ENCODE measurements around the gene SLC25A3.
"Not testable (repeated sequence)": the region's sequence is repeated elsewhere in the genome, so short reads cannot be mapped to it uniquely, and the experiment has no call there.

Gene SLC25A3

DNA sequence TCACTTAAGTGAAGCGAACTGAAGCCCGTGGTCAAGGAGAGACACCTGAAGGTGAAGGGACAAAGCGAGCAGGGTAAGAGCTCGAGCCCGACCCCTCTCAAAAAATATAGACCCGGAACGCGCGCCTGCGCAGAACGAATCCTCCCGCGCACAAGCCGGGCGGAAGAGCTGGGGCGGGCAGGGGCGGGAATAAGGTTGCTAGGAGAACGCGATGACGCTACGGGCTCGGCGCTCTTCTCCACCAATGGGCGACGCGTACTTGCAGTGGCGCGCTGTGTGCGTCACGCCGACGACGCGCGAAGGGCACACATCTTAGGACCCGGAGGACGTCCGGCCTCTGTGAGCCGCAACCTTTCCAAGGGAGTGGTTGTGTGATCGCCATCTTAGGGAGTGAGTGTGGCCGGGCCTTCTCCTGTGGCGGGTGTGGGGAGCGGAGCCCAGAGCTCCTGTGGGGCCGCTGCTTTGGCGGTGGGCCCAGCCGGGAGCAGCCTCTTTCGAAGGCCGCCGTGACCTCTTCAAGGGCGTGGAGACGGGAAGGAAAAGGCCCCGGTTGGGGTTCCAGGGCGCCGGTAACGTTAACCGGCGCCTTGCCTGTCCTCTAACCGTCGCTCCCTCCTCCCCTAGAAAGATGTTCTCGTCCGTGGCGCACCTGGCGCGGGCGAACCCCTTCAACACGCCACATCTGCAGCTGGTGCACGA is at the start of gene SLC25A3:
Gene SLC25A3 (plus strand): TSS at position 336 of the 699 bp plus-strand sequence. CDS start 293 bp downstream, at position 629.
- Histone ChIP-seq H3K27ac (ENCODE audit: low read depth, low read length) (peak within 1 kb of the TSS; percentile 79), H3K4me1 (ENCODE audit: control insufficient read depth, insufficient read depth, low read length, unreplicated experiment) (peaks cover 5% of the 10 kb centered on the region), H3K27me3 (ENCODE audit: insufficient read depth, low read length) (no peaks in the 10 kb centered on the region), H2AFZ (ENCODE audit: low read length, unreplicated experiment) (peak within 1 kb of the TSS; percentile 98), H3K4me3 (ENCODE audit: low read depth, low read length) (peak within 1 kb of the TSS; percentile 81), H3K79me2 (ENCODE audit: control insufficient read depth, insufficient read depth, low read length, unreplicated experiment) (peaks cover 46% of the 10 kb centered on the region), H3K36me3 (ENCODE audit: insufficient read depth, low read length) (peaks cover 23% of the 10 kb centered on the region)

DNA sequence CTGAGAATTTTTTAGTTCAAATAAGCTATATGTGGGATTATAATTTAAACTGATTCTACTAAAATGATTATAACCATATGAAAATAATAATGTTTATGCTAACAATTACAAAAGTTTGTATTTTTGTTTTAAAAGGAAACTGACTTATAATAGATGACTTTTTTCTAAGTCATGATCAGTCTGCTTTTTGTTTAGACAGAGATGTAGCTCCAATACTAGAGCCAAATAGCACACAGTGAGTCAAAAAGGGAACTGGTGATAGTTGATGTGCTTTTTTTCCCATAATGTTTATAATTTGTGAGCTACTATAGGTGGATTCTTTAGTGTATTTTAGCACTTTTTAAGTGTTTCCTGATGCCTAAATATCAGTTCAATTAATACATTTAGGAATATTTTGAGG is 49.8 kb upstream of the SLC25A3 start:
- Histone ChIP-seq H3K4me1 (ENCODE audit: control insufficient read depth, insufficient read depth, low read length, unreplicated experiment) (no peaks in the 10 kb centered on the region), H2AFZ (ENCODE audit: low read length, unreplicated experiment) (no peak overlapping the region), H3K27me3 (ENCODE audit: insufficient read depth, low read length) (no peaks in the 10 kb centered on the region), H3K36me3 (ENCODE audit: insufficient read depth, low read length) (peaks cover 21% of the 10 kb centered on the region; the same call in 1 of the 2 replicates), H3K27ac (ENCODE audit: low read depth, low read length) (no peak overlapping the region), H3K79me2 (ENCODE audit: control insufficient read depth, insufficient read depth, low read length, unreplicated experiment) (no peaks in the 10 kb centered on the region), H3K4me3 (ENCODE audit: low read depth, low read length) (no peak overlapping the region)

DNA sequence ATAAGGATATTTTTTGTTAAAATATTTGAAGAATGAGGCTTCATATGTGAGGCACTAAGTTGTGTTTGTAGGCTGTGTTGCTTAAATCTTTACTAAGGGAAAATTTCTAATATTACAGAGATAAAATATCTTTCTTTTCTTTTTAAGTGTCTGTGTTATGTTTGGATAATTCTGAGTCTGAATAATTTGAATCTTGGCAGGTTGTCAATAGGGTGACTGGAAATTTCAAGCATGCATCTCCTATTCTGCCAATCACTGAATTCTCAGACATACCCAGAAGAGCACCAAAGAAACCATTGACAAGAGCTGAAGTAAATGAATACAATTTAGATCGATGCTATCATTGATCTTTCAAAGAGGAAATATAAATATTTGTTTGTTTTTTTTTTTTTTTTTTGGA is 48.7 kb upstream of the SLC25A3 start:
- H3K4me3 ChIP-seq (ENCODE audit: low read depth, low read length) = no peak overlapping the region
- H2AFZ ChIP-seq (ENCODE audit: low read length, unreplicated experiment) = no peak overlapping the region
- peaks cover 21% of the 10 kb centered on the region; the same call in 1 of the 2 replicates for H3K36me3 ChIP-seq (ENCODE audit: insufficient read depth, low read length)
- no peaks in the 10 kb centered on the region for H3K4me1 ChIP-seq (ENCODE audit: control insufficient read depth, insufficient read depth, low read length, unreplicated experiment)
- no peaks in the 10 kb centered on the region for H3K27me3 ChIP-seq (ENCODE audit: insufficient read depth, low read length)
- H3K79me2 ChIP-seq (ENCODE audit: control insufficient read depth, insufficient read depth, low read length, unreplicated experiment) = no peaks in the 10 kb centered on the region
- no peak overlapping the region for H3K27ac ChIP-seq (ENCODE audit: low read depth, low read length)

DNA sequence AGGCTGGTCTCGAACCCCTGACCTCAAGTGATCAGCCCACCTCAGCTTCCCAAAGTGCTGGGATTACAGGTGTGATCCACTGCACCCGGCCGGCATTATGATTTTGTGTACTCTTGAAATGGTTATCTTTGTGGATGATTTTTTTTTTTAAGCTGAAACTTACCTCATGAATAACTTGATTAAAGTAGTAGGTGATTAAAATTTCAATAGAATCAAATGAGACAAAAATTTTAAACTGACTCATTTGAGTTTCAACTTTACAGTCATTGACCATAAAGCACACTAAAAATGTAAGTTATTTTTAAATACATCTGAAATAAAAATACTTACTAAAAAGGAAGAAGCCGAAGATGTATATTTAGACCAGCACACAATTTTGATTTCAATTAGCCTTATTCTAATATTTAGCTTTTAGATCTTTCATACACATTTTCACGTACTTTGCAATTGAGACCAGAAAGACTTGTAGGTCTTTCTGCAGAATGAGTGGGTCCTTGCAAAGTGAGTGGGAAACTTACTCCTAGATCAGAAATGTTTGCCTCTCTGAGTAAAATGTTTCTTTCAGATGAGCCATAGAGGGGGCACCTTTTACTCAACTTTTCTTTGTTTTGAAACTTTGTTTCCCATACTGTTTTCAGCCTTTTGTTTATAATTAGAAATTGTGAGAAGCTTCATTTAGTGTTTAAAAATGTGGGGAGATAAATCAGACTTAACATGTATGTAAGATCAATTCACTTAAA is 43.9 kb upstream of the SLC25A3 start:
- H3K27ac ChIP-seq (ENCODE audit: low read depth, low read length) = no peak overlapping the region
- peaks cover 25% of the 10 kb centered on the region for H3K36me3 ChIP-seq (ENCODE audit: insufficient read depth, low read length)
- no peak overlapping the region for H2AFZ ChIP-seq (ENCODE audit: low read length, unreplicated experiment)
- H3K27me3 ChIP-seq (ENCODE audit: insufficient read depth, low read length) = no peaks in the 10 kb centered on the region
- no peaks in the 10 kb centered on the region for H3K79me2 ChIP-seq (ENCODE audit: control insufficient read depth, insufficient read depth, low read length, unreplicated experiment)
- H3K4me1 ChIP-seq (ENCODE audit: control insufficient read depth, insufficient read depth, low read length, unreplicated experiment) = no peaks in the 10 kb centered on the region
- H3K4me3 ChIP-seq (ENCODE audit: low read depth, low read length) = no peak overlapping the region

DNA sequence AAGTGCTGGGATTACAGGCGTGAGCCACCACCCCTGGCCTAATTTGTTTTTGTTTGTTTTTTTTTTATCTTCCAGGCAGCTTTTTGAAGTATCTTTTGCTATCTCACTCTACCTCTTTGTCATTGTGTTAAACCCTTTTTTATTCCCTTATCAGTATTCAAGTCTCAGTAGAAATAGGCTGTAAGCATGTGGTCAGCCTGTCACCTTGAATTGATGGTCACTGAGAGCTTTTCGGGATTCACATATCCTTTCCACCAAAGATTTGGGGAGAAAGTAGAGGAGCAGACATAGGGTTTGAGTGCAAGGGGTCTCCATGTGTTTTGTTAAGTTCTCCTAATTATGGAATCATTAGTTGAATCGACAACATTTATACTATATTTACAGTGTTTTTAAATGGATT is 41.7 kb upstream of the SLC25A3 start:
- no peak overlapping the region for H3K4me3 ChIP-seq (ENCODE audit: low read depth, low read length)
- no peak overlapping the region for H3K27ac ChIP-seq (ENCODE audit: low read depth, low read length)
- no peak overlapping the region for H2AFZ ChIP-seq (ENCODE audit: low read length, unreplicated experiment)
- H3K79me2 ChIP-seq (ENCODE audit: control insufficient read depth, insufficient read depth, low read length, unreplicated experiment) = no peaks in the 10 kb centered on the region
- H3K36me3 ChIP-seq (ENCODE audit: insufficient read depth, low read length) = peaks cover 18% of the 10 kb centered on the region
- no peaks in the 10 kb centered on the region for H3K4me1 ChIP-seq (ENCODE audit: control insufficient read depth, insufficient read depth, low read length, unreplicated experiment)
- no peaks in the 10 kb centered on the region for H3K27me3 ChIP-seq (ENCODE audit: insufficient read depth, low read length)

DNA sequence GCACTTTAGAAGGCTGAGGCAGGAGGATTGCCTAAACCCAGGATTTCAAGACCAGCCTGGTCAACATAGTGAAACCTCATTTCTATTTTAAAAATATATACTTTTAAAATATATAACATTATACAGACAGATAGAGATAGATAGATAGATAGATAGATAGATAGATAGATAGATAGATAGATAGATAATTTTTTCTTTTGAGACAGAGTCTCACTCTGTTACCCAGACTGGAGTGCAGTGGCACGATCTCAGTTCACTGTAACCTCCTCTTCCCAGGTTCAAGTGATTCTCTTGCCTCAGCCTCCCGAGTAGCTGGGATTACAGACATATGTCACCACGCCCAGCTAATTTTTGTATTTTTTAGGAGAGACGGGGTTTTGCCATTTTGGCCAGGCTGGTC is 35.4 kb upstream of the SLC25A3 start:
- H3K36me3 ChIP-seq (ENCODE audit: insufficient read depth, low read length) = not testable (repeated sequence)

DNA sequence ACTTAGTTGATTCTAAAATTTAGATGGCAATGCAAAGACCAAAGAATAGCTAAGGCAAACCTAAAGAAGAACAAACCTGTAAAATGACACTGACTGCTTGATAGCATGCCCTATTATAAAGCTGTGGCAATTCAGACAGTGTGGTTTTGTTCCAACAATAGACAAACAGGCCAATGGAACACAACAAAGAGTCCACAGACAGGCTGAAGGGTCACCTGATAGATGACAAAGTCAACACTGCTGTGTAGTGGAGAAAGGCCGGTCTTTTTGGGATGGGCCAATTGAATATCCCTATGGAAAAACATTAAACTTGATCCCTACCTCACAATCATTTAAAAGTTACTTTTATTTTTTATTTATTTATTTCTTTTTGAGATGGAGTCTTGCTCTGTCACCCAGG is 33.8 kb upstream of the SLC25A3 start:
- no peak overlapping the region for H3K4me3 ChIP-seq (ENCODE audit: low read depth, low read length)
- H2AFZ ChIP-seq (ENCODE audit: low read length, unreplicated experiment) = no peak overlapping the region
- H3K4me1 ChIP-seq (ENCODE audit: control insufficient read depth, insufficient read depth, low read length, unreplicated experiment) = no peaks in the 10 kb centered on the region
- no peaks in the 10 kb centered on the region for H3K36me3 ChIP-seq (ENCODE audit: insufficient read depth, low read length)
- no peaks in the 10 kb centered on the region for H3K79me2 ChIP-seq (ENCODE audit: control insufficient read depth, insufficient read depth, low read length, unreplicated experiment)
- no peak overlapping the region for H3K27ac ChIP-seq (ENCODE audit: low read depth, low read length)
- H3K27me3 ChIP-seq (ENCODE audit: insufficient read depth, low read length) = no peaks in the 10 kb centered on the region

More for the DNA sequence above, 35.4 kb upstream of the SLC25A3 start:
- H3K4me3 ChIP-seq (ENCODE audit: low read depth, low read length); H3K4me1 ChIP-seq (ENCODE audit: control insufficient read depth, insufficient read depth, low read length, unreplicated experiment); H3K27me3 ChIP-seq (ENCODE audit: insufficient read depth, low read length); H2AFZ ChIP-seq (ENCODE audit: low read length, unreplicated experiment); H3K79me2 ChIP-seq (ENCODE audit: control insufficient read depth, insufficient read depth, low read length, unreplicated experiment); H3K27ac ChIP-seq (ENCODE audit: low read depth, low read length): not testable (repeated sequence)

DNA sequence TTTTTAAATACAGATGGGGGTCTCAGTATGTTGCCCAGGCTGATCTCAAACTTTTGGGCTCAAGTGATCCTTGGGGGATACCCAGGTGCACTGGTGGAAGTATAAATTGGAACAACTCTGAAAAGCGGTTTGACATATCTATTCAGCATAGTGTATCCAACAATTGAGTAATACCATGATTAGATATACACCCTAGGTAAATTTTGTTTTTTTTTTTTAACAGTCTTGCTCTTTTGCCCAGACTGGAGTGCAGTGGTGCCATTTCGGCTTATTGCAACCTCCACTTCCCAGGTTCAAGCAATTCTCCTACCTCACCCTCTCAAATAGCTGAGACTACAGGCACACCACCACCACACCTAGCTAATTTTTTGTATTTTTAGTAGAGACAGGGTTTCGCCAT is 31.6 kb upstream of the SLC25A3 start:
- Histone ChIP-seq H3K79me2 (ENCODE audit: control insufficient read depth, insufficient read depth, low read length, unreplicated experiment) (no peaks in the 10 kb centered on the region), H3K27me3 (ENCODE audit: insufficient read depth, low read length) (no peaks in the 10 kb centered on the region), H3K27ac (ENCODE audit: low read depth, low read length) (no peak overlapping the region), H2AFZ (ENCODE audit: low read length, unreplicated experiment) (no peak overlapping the region), H3K36me3 (ENCODE audit: insufficient read depth, low read length) (no peaks in the 10 kb centered on the region), H3K4me3 (ENCODE audit: low read depth, low read length) (no peak overlapping the region), H3K4me1 (ENCODE audit: control insufficient read depth, insufficient read depth, low read length, unreplicated experiment) (peaks cover 5% of the 10 kb centered on the region)

DNA sequence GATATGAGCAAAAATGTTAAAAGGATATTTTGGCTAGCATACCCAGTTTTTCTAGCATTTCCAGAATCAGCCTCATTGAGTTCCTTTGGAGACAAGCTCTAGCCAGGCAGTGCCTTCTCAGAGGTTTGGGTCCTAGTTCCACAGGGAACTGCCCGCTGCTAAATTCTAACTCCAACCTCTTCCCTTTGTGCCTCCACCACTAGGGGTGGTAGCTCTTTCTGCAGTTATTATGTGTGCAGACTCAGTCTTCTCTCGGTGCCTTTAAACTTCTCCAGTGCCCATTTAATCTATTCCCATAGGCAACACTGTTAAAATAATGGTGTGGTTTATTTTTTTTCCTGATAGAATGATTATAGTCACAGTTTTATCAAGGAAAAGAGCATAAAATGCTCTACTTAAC is 21.5 kb upstream of the SLC25A3 start:
- Histone ChIP-seq H3K27ac (ENCODE audit: low read depth, low read length) (no peak overlapping the region), H3K36me3 (ENCODE audit: insufficient read depth, low read length) (no peaks in the 10 kb centered on the region), H3K27me3 (ENCODE audit: insufficient read depth, low read length) (no peaks in the 10 kb centered on the region), H3K4me1 (ENCODE audit: control insufficient read depth, insufficient read depth, low read length, unreplicated experiment) (no peaks in the 10 kb centered on the region), H3K4me3 (ENCODE audit: low read depth, low read length) (no peak overlapping the region), H3K79me2 (ENCODE audit: control insufficient read depth, insufficient read depth, low read length, unreplicated experiment) (no peaks in the 10 kb centered on the region), H2AFZ (ENCODE audit: low read length, unreplicated experiment) (no peak overlapping the region)

DNA sequence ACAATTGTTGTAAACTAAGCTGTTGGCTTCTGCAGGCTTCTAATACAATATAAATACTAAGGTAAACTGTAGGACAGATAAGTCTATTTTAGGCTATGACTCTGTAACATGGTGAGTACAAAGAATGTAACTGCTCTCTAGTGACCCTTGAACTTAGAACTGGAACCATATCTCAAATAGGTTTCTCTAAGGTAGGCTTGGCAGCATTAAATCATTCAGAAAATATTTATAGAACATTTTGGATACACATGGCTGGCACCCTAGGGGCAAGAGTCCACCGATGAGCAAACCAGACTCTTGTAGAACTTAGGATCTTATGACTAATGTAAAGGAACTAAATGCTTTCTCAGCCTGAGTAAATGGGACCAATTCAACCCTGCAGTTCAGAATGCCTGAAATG is 19.4 kb upstream of the SLC25A3 start:
- Histone ChIP-seq H3K27ac (ENCODE audit: low read depth, low read length) (no peak overlapping the region), H3K36me3 (ENCODE audit: insufficient read depth, low read length) (no peaks in the 10 kb centered on the region), H3K79me2 (ENCODE audit: control insufficient read depth, insufficient read depth, low read length, unreplicated experiment) (no peaks in the 10 kb centered on the region), H3K4me3 (ENCODE audit: low read depth, low read length) (no peak overlapping the region), H2AFZ (ENCODE audit: low read length, unreplicated experiment) (no peak overlapping the region), H3K4me1 (ENCODE audit: control insufficient read depth, insufficient read depth, low read length, unreplicated experiment) (no peaks in the 10 kb centered on the region), H3K27me3 (ENCODE audit: insufficient read depth, low read length) (no peaks in the 10 kb centered on the region)

DNA sequence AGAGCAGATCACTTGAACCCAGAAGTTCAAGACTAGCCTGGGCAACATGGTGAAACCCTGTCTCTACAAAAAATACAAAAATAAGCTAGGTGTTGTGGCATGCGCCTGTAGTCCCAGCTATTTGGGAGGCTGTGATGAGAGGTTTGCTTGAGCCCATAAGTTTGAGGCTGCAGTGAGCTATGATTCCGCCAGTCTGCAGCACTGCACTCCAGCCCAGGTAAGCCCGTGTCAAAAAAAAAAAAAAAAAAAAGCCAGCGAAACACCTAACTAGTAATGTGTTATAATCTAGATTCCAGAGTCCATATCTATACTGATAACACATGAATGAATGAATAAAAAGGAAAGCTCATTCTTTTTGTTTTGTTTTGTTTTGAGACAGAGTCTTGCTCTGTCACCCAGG is 18.5 kb upstream of the SLC25A3 start:
- Histone ChIP-seq H3K4me1 (ENCODE audit: control insufficient read depth, insufficient read depth, low read length, unreplicated experiment) (no peaks in the 10 kb centered on the region), H3K27me3 (ENCODE audit: insufficient read depth, low read length) (no peaks in the 10 kb centered on the region), H2AFZ (ENCODE audit: low read length, unreplicated experiment) (no peak overlapping the region), H3K4me3 (ENCODE audit: low read depth, low read length) (no peak overlapping the region), H3K36me3 (ENCODE audit: insufficient read depth, low read length) (no peaks in the 10 kb centered on the region), H3K27ac (ENCODE audit: low read depth, low read length) (no peak overlapping the region), H3K79me2 (ENCODE audit: control insufficient read depth, insufficient read depth, low read length, unreplicated experiment) (no peaks in the 10 kb centered on the region)

Measured in ACC112 (cell line).